ENCODE results near the gene NKAIN1.

DNA sequence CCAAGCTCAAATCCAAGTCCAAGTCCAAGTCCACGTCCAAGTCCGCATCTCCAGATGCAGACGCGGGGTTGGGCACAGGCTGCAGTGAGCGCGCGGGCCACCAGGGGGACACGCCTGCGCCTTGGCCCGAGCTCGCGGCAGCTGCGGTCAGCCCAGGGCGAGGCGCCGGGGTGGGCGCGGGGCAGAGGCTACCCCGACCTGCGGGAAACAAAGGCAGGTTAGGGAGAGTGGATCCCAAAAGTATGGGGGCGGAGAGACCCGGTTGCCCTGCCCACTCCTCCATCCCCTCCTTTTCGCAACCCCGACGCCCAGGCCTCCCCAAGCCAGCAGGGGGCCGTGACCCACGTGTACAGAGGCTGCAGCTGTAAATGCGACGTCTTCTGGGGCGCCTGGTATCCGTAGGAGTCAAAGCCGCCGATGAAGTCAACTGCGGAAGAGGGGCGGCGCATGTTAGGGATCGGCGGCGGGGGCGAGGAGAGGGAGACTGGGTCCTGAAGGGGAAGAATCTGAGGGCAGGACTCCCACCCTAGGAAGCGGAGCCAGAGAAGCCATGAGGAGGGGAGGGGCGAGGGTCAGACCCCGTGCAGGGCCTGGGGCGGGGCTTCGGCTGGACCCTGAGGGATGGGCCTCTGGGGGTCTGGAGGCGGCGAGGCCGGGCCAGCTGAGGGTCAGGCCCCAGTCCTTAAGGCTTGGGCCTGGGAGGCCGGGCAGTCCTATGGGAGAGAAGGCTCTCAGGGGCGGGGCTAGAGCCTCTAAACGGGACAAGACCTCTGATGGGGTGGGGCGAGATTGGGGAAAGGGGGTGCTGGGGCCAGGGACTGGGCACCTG is 58.0 kb downstream of the NKAIN1 start:
- TF ChIP-seq, protein P1, sequence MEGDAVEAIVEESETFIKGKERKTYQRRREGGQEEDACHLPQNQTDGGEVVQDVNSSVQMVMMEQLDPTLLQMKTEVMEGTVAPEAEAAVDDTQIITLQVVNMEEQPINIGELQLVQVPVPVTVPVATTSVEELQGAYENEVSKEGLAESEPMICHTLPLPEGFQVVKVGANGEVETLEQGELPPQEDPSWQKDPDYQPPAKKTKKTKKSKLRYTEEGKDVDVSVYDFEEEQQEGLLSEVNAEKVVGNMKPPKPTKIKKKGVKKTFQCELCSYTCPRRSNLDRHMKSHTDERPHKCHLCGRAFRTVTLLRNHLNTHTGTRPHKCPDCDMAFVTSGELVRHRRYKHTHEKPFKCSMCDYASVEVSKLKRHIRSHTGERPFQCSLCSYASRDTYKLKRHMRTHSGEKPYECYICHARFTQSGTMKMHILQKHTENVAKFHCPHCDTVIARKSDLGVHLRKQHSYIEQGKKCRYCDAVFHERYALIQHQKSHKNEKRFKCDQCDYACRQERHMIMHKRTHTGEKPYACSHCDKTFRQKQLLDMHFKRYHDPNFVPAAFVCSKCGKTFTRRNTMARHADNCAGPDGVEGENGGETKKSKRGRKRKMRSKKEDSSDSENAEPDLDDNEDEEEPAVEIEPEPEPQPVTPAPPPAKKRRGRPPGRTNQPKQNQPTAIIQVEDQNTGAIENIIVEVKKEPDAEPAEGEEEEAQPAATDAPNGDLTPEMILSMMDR (IDR thresholded peaks at IDR 0.05): peak; percentile 63 to 84 (median 70)
- TF ChIP-seq POLR2A (IDR thresholded peaks at IDR 0.05): no peak
- no peak for TF ChIP-seq POLR2AphosphoS5 (IDR thresholded peaks at IDR 0.05)
- no peak for TF ChIP-seq EP300 (IDR thresholded peaks at IDR 0.05)
